GM23248 (cell line): Measurements from ENCODE around the gene FLT4.

Source experiments
- EZH2 ChIP-seq: fragments of 200-600 bp; sonication (generic); IDR thresholded peaks from 2 replicates; pipeline ENCODE4 v1.6.1; 2018; ENCODE audit warnings: antibody characterized with exemption, mild to moderate bottlenecking; ENCODE audit not compliant: insufficient read depth, poor library complexity, severe bottlenecking
- EZH2phosphoT487 ChIP-seq: fragments of 200-600 bp; sonication (generic); IDR thresholded peaks from 2 replicates; pipeline ENCODE4 v1.6.1; 2018; ENCODE audit warnings: antibody characterized with exemption, moderate library complexity, mild to moderate bottlenecking, low read depth; ENCODE audit not compliant: insufficient read depth

GRCh38 chr5:180586870-180587269 lies 62.5 kb downstream of the FLT4 start:
- no peak for TF ChIP-seq EZH2
- no peak for TF ChIP-seq EZH2phosphoT487
